GM19463 (cell line): ENCODE data around the gene WWC2.
A peak's percentile ranks its signal among the peaks of the same experiment; 100 is the strongest.

Experiments
- ATAC-seq: cut with Tn5 transposase; IDR thresholded peaks from one replicate; pipeline ENCODE4 v1.9.1; 2021; ENCODE audit warnings: mild to moderate bottlenecking, moderate library complexity; ENCODE audit not compliant: unreplicated experiment

Gene WWC2

GRCh38 chr4:183250831-183251230 lies 151.8 kb downstream of the WWC2 start:
- no peak for ATAC-seq

- ATAC-seq: no peak
Measured at GRCh38 chr4:183252959-183253358, 153.9 kb downstream of the WWC2 start.

GRCh38 chr4:183253451-183253850 lies 154.4 kb downstream of the WWC2 start:
- ATAC-seq: no peak

- no peak for ATAC-seq
Measured at GRCh38 chr4:183254162-183254561, 155.1 kb downstream of the WWC2 start.

- ATAC-seq: no peak
Measured at GRCh38 chr4:183255487-183255886, 156.4 kb downstream of the WWC2 start.

GRCh38 chr4:183256343-183256742 lies 157.3 kb downstream of the WWC2 start:
- ATAC-seq: no peak

- peak; percentile 81 for ATAC-seq
Measured at GRCh38 chr4:183256756-183257385, 157.8 kb downstream of the WWC2 start.

GRCh38 chr4:183257808-183258207 lies 158.8 kb downstream of the WWC2 start:
- no peak for ATAC-seq

GRCh38 chr4:183260491-183261151 lies 161.6 kb downstream of the WWC2 start:
- ATAC-seq: no peak

- ATAC-seq: peak; percentile 89
Measured at GRCh38 chr4:183261953-183262775, 163.1 kb downstream of the WWC2 start.

GRCh38 chr4:183262776-183263100 lies 163.7 kb downstream of the WWC2 start:
- no peak for ATAC-seq

- ATAC-seq: no peak
Measured at GRCh38 chr4:183263787-183264386, 164.8 kb downstream of the WWC2 start.

- ATAC-seq: no peak
Measured at GRCh38 chr4:183264614-183265013, 165.6 kb downstream of the WWC2 start.

- ATAC-seq: no peak
Measured at GRCh38 chr4:183266371-183266770, 167.3 kb downstream of the WWC2 start.

GRCh38 chr4:183268556-183268955 lies 169.5 kb downstream of the WWC2 start:
- ATAC-seq: no peak

GRCh38 chr4:183272384-183272783 lies 173.3 kb downstream of the WWC2 start:
- no peak for ATAC-seq

- no peak for ATAC-seq
Measured at GRCh38 chr4:183276106-183276505, 177.0 kb downstream of the WWC2 start.

- no peak for ATAC-seq
Measured at GRCh38 chr4:183284258-183284785, 185.3 kb downstream of the WWC2 start.

- ATAC-seq: no peak
Measured at GRCh38 chr4:183284965-183285364, 185.9 kb downstream of the WWC2 start.

- no peak for ATAC-seq
Measured at GRCh38 chr4:183285886-183286285, 186.8 kb downstream of the WWC2 start.

- ATAC-seq: peak; percentile 19
Measured at GRCh38 chr4:183286590-183287308, 187.7 kb downstream of the WWC2 start.
